HepG2 (cell line): Measurements from ENCODE around the gene VCAN. TPM values are rescaled to one million over a fixed set of nuclear protein-coding genes. Genes with fewer than 3 reads are reported as not detected.
"Not testable (repeated sequence)": the region's sequence is repeated elsewhere in the genome, so short reads cannot be mapped to it uniquely, and the experiment has no call there.

Source experiments
- ATAC-seq: fragments of 200-7000 bp; cut with Tn5 transposase; 3 replicates; pipeline ENCODE4 v1.9.1; 2020; ENCODE audit warnings: mild to moderate bottlenecking, moderate library complexity
- BruUV-seq: library from RNA; stranded (reverse); fragments of 400-500 nt; replicated peaks from 2 replicates; lab custom pipeline; 2021; lab: Mats Ljungman, UMichigan
- CTCF ChIA-PET: fragments of 300-600 bp; formaldehyde crosslinking; extraction: SDS; loops from one replicate; lab custom pipeline; 2021; ENCODE audit warnings: low total read pairs, inconsistent platforms, low intra/inter-chr PET ratio; lab: Yijun Ruan, JAX
- POLR2A ChIA-PET: fragments of 350-600 bp; sonication (Branson Sonifier 250); formaldehyde crosslinking; loops from one replicate; lab custom pipeline; 2020; ENCODE audit warnings: antibody characterized with exemption, inconsistent platforms; lab: Yijun Ruan, JAX
- DNase-seq: peaks from one replicate; pipeline ENCODE4 v3.0.0-alpha.2; 2015; ENCODE audit warnings: low spot score
- FAIRE-seq: peaks from 3 replicates; lab custom pipeline; 2011; peaks lifted over from hg19 to GRCh38; lab: Jason Lieb, UNC
- H2AFZ ChIP-seq: one replicate; pipeline ENCODE4 v1.6.1; 2011; ENCODE audit warnings: low read length, inconsistent platforms
- H3K27ac ChIP-seq: fragments of 300-600 bp; 3 replicates; pipeline ENCODE4 v1.8.0; 2011; ENCODE audit warnings: mixed run types, mild to moderate bottlenecking, mixed read lengths, low read length, inconsistent platforms; ENCODE audit not compliant: insufficient read depth; ENCODE audit errors: extremely low read length
- H3K27me3 ChIP-seq, 2 experiments: fragments of 200-600 bp in 1 of 2; 2 replicates in 1 of 2; 3 replicates in 1 of 2; pipeline versions ENCODE4 v1.6.0 to v1.8.0; 2011; ENCODE audit warnings: low read length in 2 of 2, mild to moderate bottlenecking in 2 of 2, moderate library complexity in 2 of 2, inconsistent platforms in 1 of 2; ENCODE audit not compliant: insufficient read depth in 2 of 2, control insufficient read depth in 1 of 2
- H3K36me3 ChIP-seq, 2 experiments: fragments of 200-600 bp in 1 of 2; replicated peaks in 1 of 2; 2 replicates in 1 of 2; 3 replicates in 1 of 2; pipeline versions ENCODE4 v1.5.1 to v1.8.0; 2011; ENCODE audit warnings: low read length in 2 of 2, inconsistent platforms in 1 of 2; ENCODE audit not compliant: insufficient read depth in 2 of 2, control insufficient read depth in 1 of 2
- H3K4me1 ChIP-seq: 2 replicates; pipeline ENCODE4 v1.5.1; 2012; ENCODE audit warnings: low read length, inconsistent platforms; ENCODE audit not compliant: insufficient read depth
- H3K4me2 ChIP-seq: 2 replicates; pipeline ENCODE4 v1.6.0; 2011; ENCODE audit warnings: low read depth, low read length, inconsistent platforms
- H3K4me3 ChIP-seq, 3 experiments: fragments of 200-600 bp in 1 of 3; sonication (generic), shearing (Covaris generic) in 1 of 3; replicated peaks in 1 of 3; 2 replicates each; pipeline ENCODE4 v1.5.1; 2011 to 2016; ENCODE audit warnings: low read length in 3 of 3, inconsistent platforms in 2 of 3, low read depth in 2 of 3, mild to moderate bottlenecking in 2 of 3, control low read depth in 1 of 3, mixed read lengths in 1 of 3; ENCODE audit not compliant: insufficient read depth in 1 of 3
- H3K79me2 ChIP-seq: one replicate; pipeline ENCODE4 v1.6.1; 2011; ENCODE audit warnings: low read length, inconsistent platforms; ENCODE audit not compliant: insufficient read depth
- H3K9ac ChIP-seq: 2 replicates; pipeline ENCODE4 v1.6.0; 2011; ENCODE audit warnings: mild to moderate bottlenecking, low read depth, low read length, inconsistent platforms; ENCODE audit not compliant: insufficient read depth
- H3K9me3 ChIP-seq: 2 replicates; pipeline ENCODE4 v1.5.1; 2012; ENCODE audit warnings: mild to moderate bottlenecking, low read length
- H4K20me1 ChIP-seq: 2 replicates; pipeline ENCODE4 v1.6.0; 2011; ENCODE audit warnings: inconsistent platforms, mild to moderate bottlenecking, low read length, moderate library complexity; ENCODE audit not compliant: insufficient read depth
- ATF6 ChIP-seq: sonication (generic); formaldehyde crosslinking; conservative IDR thresholded peaks from 2 replicates; pipeline ENCODE4 v1.4.0; 2020; ENCODE audit warnings: missing genetic modification reagents
- ATF7-NPFF ChIP-seq: sonication (generic); formaldehyde crosslinking; IDR thresholded peaks from 2 replicates; pipeline ENCODE4 v1.8.1; 2023; ENCODE audit warnings: mild to moderate bottlenecking, low read depth, missing genetic modification reagents, moderate library complexity
- CC2D1A ChIP-seq: sonication (generic); formaldehyde crosslinking; IDR thresholded peaks from 2 replicates; pipeline ENCODE4 v1.8.1; 2023; ENCODE audit warnings: mild to moderate bottlenecking, missing genetic modification reagents
- CENPBD1 ChIP-seq: sonication (generic); formaldehyde crosslinking; IDR thresholded peaks from 2 replicates; pipeline ENCODE4 v1.8.0; 2022; ENCODE audit warnings: missing genetic modification reagents, low read depth, mild to moderate bottlenecking, borderline replicate concordance
- ISL2 ChIP-seq: sonication (generic); formaldehyde crosslinking; IDR thresholded peaks from 2 replicates; pipeline ENCODE4 v1.5.0; 2020; ENCODE audit warnings: missing genetic modification reagents
- MAFF ChIP-seq: IDR thresholded peaks from 2 replicates; pipeline ENCODE4 v1.6.1; 2011; ENCODE audit warnings: low read depth, low read length, improper control_type of control experiment
- MAFK ChIP-seq, 2 experiments: IDR thresholded peaks in 1 of 2; conservative IDR thresholded peaks in 1 of 2; 2 replicates each; pipeline ENCODE4 v1.6.1; 2011; ENCODE audit warnings: improper control_type of control experiment in 2 of 2, low read length in 2 of 2
- NFE2L2 ChIP-seq: fragments of 150-350 bp; IDR thresholded peaks from 2 replicates; pipeline ENCODE4 v1.6.1; 2014; ENCODE audit warnings: low read length
- NFYB ChIP-seq: sonication (generic); formaldehyde crosslinking; IDR thresholded peaks from 2 replicates; pipeline ENCODE4 v1.4.0; 2020; ENCODE audit warnings: missing genetic modification reagents
- SUZ12 ChIP-seq: fragments of 150-350 bp; IDR thresholded peaks from 2 replicates; pipeline ENCODE4 v1.6.1; 2014; ENCODE audit warnings: low read depth, low read length
- ZFP36 ChIP-seq: fragments of 150-350 bp; IDR thresholded peaks from 2 replicates; pipeline ENCODE4 v1.6.1; 2018; ENCODE audit warnings: borderline replicate concordance, low read length, low read depth; ENCODE audit not compliant: partially characterized antibody
- ZMAT5 ChIP-seq: sonication (generic); formaldehyde crosslinking; IDR thresholded peaks from 2 replicates; pipeline ENCODE4 v1.5.0; 2020; ENCODE audit warnings: mild to moderate bottlenecking, low read depth, missing genetic modification reagents, borderline replicate concordance
- ZNF24 ChIP-seq: fragments of 450-650 bp; IDR thresholded peaks from 2 replicates; pipeline ENCODE4 v1.6.1; 2017; ENCODE audit warnings: antibody characterized with exemption, mild to moderate bottlenecking
- ZNF367 ChIP-seq: sonication (generic); formaldehyde crosslinking; IDR thresholded peaks from 2 replicates; pipeline ENCODE4 v1.4.0; 2020; ENCODE audit warnings: missing genetic modification reagents, borderline replicate concordance
- ZNF709 ChIP-seq: sonication (generic); formaldehyde crosslinking; IDR thresholded peaks from 2 replicates; pipeline ENCODE4 v1.5.0; 2020; ENCODE audit warnings: mild to moderate bottlenecking, missing genetic modification reagents
- ZNF749 ChIP-seq: sonication (generic); formaldehyde crosslinking; IDR thresholded peaks from 2 replicates; pipeline ENCODE4 v1.8.0; 2022; ENCODE audit warnings: mild to moderate bottlenecking, missing genetic modification reagents, moderate library complexity, borderline replicate concordance
- WGBS: methylation state at CpG from one replicate; pipeline ENCODE4 v1.1.6; 2017; ENCODE audit warnings: low lambda C conversion rate; 5-methylcytosine and 5-hydroxymethylcytosine counted together
- in situ Hi-C: cut with HindIII; loops from 2 replicates; pipeline ENCODE4 v1.10.0; 2017; ENCODE audit warnings: low pct_unique_long_range_greater_than_20kb; ENCODE audit not compliant: extremely low pct_ligation_motif_present
- intact Hi-C: fragments of 100-400 bp; cut with micrococcal nuclease; formaldehyde crosslinking; loops from one replicate; pipeline ENCODE4 v1.10.0; 2022; ENCODE audit not compliant: unreplicated experiment
- polyA plus RNA-seq, 8 experiments: library from polyadenylated mRNA; depleted of rRNA in 3 of 8; stranded (reverse) in 7 of 8; unstranded in 1 of 8; fragments of >200 nt; fragmentation: Illumina TruSeq in 4 of 8; extraction: Trizol in 4 of 8; gene quantifications; 2 replicates each; pipeline versions ENCODE4 v1.2.1 to v1.2.3, GENCODE V29; 2011 to 2016; ENCODE audit warnings: low read depth in 4 of 8, missing spikeins in 1 of 8, mixed read lengths in 1 of 8; ENCODE audit not compliant: insufficient read depth in 1 of 8
- total RNA-seq, 5 experiments: library from RNA; depleted of rRNA; stranded (reverse); fragments of >200 nt; fragmentation: Illumina TruSeq; extraction: Trizol; gene quantifications; 2 replicates each; pipeline ENCODE4 v1.2.3, GENCODE V29; 2016; ENCODE audit warnings: low read depth in 1 of 5

VCAN gene
- total and polyA plus RNA-seq, 2 of the 13 experiments (the other 11 are each of a cell fraction or from before 2014, with no cell fraction given): 1.2 to 3.5 TPM

DNA sequence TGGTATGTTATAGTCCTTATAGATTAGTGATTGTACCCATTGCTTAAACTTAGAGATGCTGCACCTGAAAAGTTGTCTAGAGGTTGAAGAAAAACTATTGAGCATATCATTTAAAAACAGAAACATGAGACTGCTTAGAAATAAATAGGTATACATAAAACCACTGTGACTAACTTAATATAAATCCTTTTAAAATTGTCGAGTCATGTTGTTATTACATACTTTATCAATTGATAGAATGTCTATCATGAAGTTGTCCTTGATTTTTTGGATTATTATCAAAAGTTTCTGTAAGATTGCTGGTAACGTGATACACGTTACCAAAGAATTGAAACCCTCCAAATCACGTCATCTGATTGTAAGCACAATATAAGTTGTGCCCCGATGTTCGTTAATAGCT is 35.3 kb upstream of the VCAN start:
- Histone ChIP-seq H2AFZ (no peak overlapping the region), H3K9me3 (no peaks in the 10 kb centered on the region), H3K4me1 (no peaks in the 10 kb centered on the region), H3K27me3 (no peaks in the 10 kb centered on the region; a peak in 1 of 5 replicates), H3K36me3 (no peaks in the 10 kb centered on the region), H3K79me2 (no peaks in the 10 kb centered on the region), H3K27ac (no peak overlapping the region), H3K9ac (no peak overlapping the region), H4K20me1 (no peaks in the 10 kb centered on the region), H3K4me2 (no peak overlapping the region), H3K4me3 (no peak overlapping the region)
- in situ Hi-C loops: loop anchor here (10.0 to 25.0 kb wide), 2 partner anchors 799 to 1121 kb away; no protein-coding TSS in a partner anchor
- no TSS peak for BruUV-seq
- WGBS: 37% methylated on average over 6 of the region's 6 CpGs
- DNase-seq: no peak
- FAIRE-seq: no peak
- CTCF ChIA-PET: no interaction called here
- intact Hi-C loops: no loop called here
- ATAC-seq: no peak
- POLR2A ChIA-PET: no interaction called here
- no peak for TF ChIP-seq CENPBD1
- TF ChIP-seq NFYB (CRISPR knock-in tag): no peak
- peak; percentile 21 to 39; a peak in 1 of 4 replicates for TF ChIP-seq MAFK (conservative IDR thresholded peaks at IDR 0.05 in 1 of 2, IDR thresholded peaks at IDR 0.05 in 1 of 2; ENCODE audit: low read length in 2 of 2)
- no peak for TF ChIP-seq ATF6
- no peak for TF ChIP-seq ZNF749 (CRISPR knock-in tag)
- TF ChIP-seq ISL2: no peak
- TF ChIP-seq SUZ12: no peak
- no peak for TF ChIP-seq ATF7-NPFF (CRISPR knock-in tag)
- TF ChIP-seq NFE2L2: peak; percentile 62
- no peak for TF ChIP-seq ZFP36
- no peak for TF ChIP-seq ZNF24
- no peak for TF ChIP-seq ZMAT5 (CRISPR knock-in tag)
- no peak for TF ChIP-seq ZNF709 (CRISPR knock-in tag)
- TF ChIP-seq ZNF367: no peak
- TF ChIP-seq MAFF: peak; percentile 19; the same call in 1 of the 2 replicates
- no peak for TF ChIP-seq CC2D1A (CRISPR knock-in tag)
- TF ChIP-seq, all 625 proteins: peak for 3

DNA sequence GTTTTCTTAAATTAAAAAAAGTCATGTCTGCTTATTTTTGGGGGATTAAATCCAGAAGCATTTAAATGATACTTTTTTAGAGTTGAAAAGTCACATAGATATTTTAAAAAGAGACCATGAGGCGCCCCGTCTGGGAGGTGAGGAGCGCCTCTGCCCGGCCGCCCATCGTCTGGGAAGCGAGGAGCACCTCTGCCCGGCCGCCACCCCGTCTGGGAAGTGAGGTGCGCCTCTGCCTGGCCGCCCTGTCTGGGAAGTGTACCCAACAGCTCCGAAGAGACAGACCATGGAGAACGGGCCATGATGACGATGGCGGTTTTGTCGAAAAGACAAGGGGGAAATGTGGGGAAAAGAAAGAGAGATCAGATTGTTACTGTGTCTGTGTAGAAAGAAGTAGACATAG is 33.8 kb upstream of the VCAN start:
- BruUV-seq: not testable (repeated sequence)

More for the DNA sequence above, 33.8 kb upstream of the VCAN start:
- POLR2A ChIA-PET, H3K27ac ChIP-seq, FAIRE-seq, H3K9me3 ChIP-seq, intact Hi-C loops, H3K4me2 ChIP-seq, H3K9ac ChIP-seq, H3K4me1 ChIP-seq, ATAC-seq, H3K36me3 ChIP-seq, CTCF ChIA-PET, H3K27me3 ChIP-seq, H4K20me1 ChIP-seq, H3K4me3 ChIP-seq, H2AFZ ChIP-seq, DNase-seq, H3K79me2 ChIP-seq: not testable (repeated sequence)
- in situ Hi-C loops: loop anchor here (10.0 to 25.0 kb wide), 2 partner anchors 800 to 1123 kb away; no protein-coding TSS in a partner anchor
- WGBS: 80% methylated on average over 17 of the region's 17 CpGs
